ENCODE data around the gene SH2D6. TPM values are rescaled to one million over a fixed set of nuclear protein-coding genes. Genes with fewer than 3 reads are reported as not detected.

Gene SH2D6
- polyA plus RNA-seq, 3 donors: not detected

GRCh38 chr2:85475799-85476490, 57.4 kb downstream of the SH2D6 start:
- no peak overlapping the region for H3K4me3 Mint-ChIP-seq
- Histone ChIP-seq H3K79me2 (ENCODE audit: insufficient read depth, low read length) (no peaks in the 10 kb centered on the region), H3K4me2 (replicated peaks; ENCODE audit: extremely low read depth, low read length, poor library complexity, severe bottlenecking) (no peak overlapping the region), H3K9ac (ENCODE audit: insufficient read depth, low read length, poor library complexity, severe bottlenecking) (no peak overlapping the region), H2AFZ (ENCODE audit: insufficient read depth, low read depth, low read length, poor library complexity, severe bottlenecking) (no peak overlapping the region), H3K4me1 (ENCODE audit: control insufficient read depth in 1 of 2, insufficient read depth in 2 of 2, low read length in 2 of 2) (peaks cover 0 to 9% of the 10 kb centered on the region in 2 donors), H3K27ac (ENCODE audit: low read depth in 1 of 2, low read length in 2 of 2) (no peak overlapping the region), H3K36me3 (replicated peaks in 1 of 2; ENCODE audit: control insufficient read depth in 1 of 2, insufficient read depth in 2 of 2, low read length in 2 of 2) (no peaks in the 10 kb centered on the region), H4K20me1 (ENCODE audit: insufficient read depth, low read length) (no peaks in the 10 kb centered on the region), H3K27me3 (ENCODE audit: control insufficient read depth in 2 of 2, insufficient read depth in 2 of 2, low read length in 2 of 2) (no peaks in the 10 kb centered on the region), H3K9me3 (replicated peaks in 1 of 2; ENCODE audit: control insufficient read depth in 1 of 2, insufficient read depth in 1 of 2, low read length in 2 of 2) (no peaks in the 10 kb centered on the region), H3K4me3 (replicated peaks in 1 of 3; ENCODE audit: low read depth in 2 of 3, low read length in 3 of 3) (no peak overlapping the region)
- no peaks in the 10 kb centered on the region for H3K9me3 Mint-ChIP-seq
- TF ChIP-seq CTCF (IDR thresholded peaks at IDR 0.05): no peak
- no peaks in the 10 kb centered on the region for H3K36me3 Mint-ChIP-seq
- H3K4me1 Mint-ChIP-seq: peaks cover 7% of the 10 kb centered on the region
- H3K27me3 Mint-ChIP-seq (ENCODE audit: low read depth in 3 of 3): peaks cover 0 to 1% (median 0%) of the 10 kb centered on the region in 3 donors
- intact Hi-C loops (cut with micrococcal nuclease): no loop called here
- WGBS (ENCODE audit: insufficient coverage): no CpG with 5 or more reads among the region's 3 CpGs
- H3K27ac Mint-ChIP-seq: no peak overlapping the region
- DNase-seq: no peak

GRCh38 chr2:85476624-85477023, 58.1 kb downstream of the SH2D6 start:
- peaks cover 0 to 3% (median 0%) of the 10 kb centered on the region in 3 donors for H3K27me3 Mint-ChIP-seq (ENCODE audit: low read depth in 3 of 3)
- Histone ChIP-seq H2AFZ (ENCODE audit: insufficient read depth, low read depth, low read length, poor library complexity, severe bottlenecking) (no peak overlapping the region), H3K36me3 (replicated peaks in 1 of 2; ENCODE audit: control insufficient read depth in 1 of 2, insufficient read depth in 2 of 2, low read length in 2 of 2) (no peaks in the 10 kb centered on the region), H3K4me2 (replicated peaks; ENCODE audit: extremely low read depth, low read length, poor library complexity, severe bottlenecking) (no peak overlapping the region), H3K9ac (ENCODE audit: insufficient read depth, low read length, poor library complexity, severe bottlenecking) (no peak overlapping the region), H4K20me1 (ENCODE audit: insufficient read depth, low read length) (no peaks in the 10 kb centered on the region), H3K27me3 (ENCODE audit: control insufficient read depth in 2 of 2, insufficient read depth in 2 of 2, low read length in 2 of 2) (no peaks in the 10 kb centered on the region), H3K79me2 (ENCODE audit: insufficient read depth, low read length) (no peaks in the 10 kb centered on the region), H3K9me3 (replicated peaks in 1 of 2; ENCODE audit: control insufficient read depth in 1 of 2, insufficient read depth in 1 of 2, low read length in 2 of 2) (no peaks in the 10 kb centered on the region), H3K4me1 (ENCODE audit: control insufficient read depth in 1 of 2, insufficient read depth in 2 of 2, low read length in 2 of 2) (peaks cover 0 to 4% of the 10 kb centered on the region in 2 donors), H3K4me3 (replicated peaks in 1 of 3; ENCODE audit: low read depth in 2 of 3, low read length in 3 of 3) (no peak overlapping the region), H3K27ac (ENCODE audit: low read depth in 1 of 2, low read length in 2 of 2) (no peak overlapping the region)
- no peaks in the 10 kb centered on the region for H3K9me3 Mint-ChIP-seq
- no peak for DNase-seq
- H3K27ac Mint-ChIP-seq: no peak overlapping the region
- no peak overlapping the region for H3K4me3 Mint-ChIP-seq
- H3K4me1 Mint-ChIP-seq: peaks cover 2% of the 10 kb centered on the region
- H3K36me3 Mint-ChIP-seq: no peaks in the 10 kb centered on the region
- no peak for TF ChIP-seq CTCF (IDR thresholded peaks at IDR 0.05)
- intact Hi-C loops (cut with micrococcal nuclease): no loop called here
- WGBS (ENCODE audit: insufficient coverage): 0% methylated on average over 1 of the region's 1 CpG

All from CD14-positive monocyte (primary cell).